ENCODE measurements around the gene ARL6IP4. TPM values are rescaled to one million over a fixed set of nuclear protein-coding genes. Genes with fewer than 3 reads are reported as not detected.
"Not testable (repeated sequence)": the region's sequence is repeated elsewhere in the genome, so short reads cannot be mapped to it uniquely, and the experiment has no call there.

The ARL6IP4 gene
- polyA plus RNA-seq, 4 donors: 152 to 209 (median 170) TPM

- DNase-seq (ENCODE audit: low read depth in 4 of 4, low spot score in 3 of 4): no peak
Observed at GRCh38 chr12:123005081-123005626, 24.7 kb downstream of the ARL6IP4 start.

- DNase-seq (ENCODE audit: low read depth in 4 of 4, low spot score in 3 of 4): no peak
Observed at GRCh38 chr12:123006977-123007376, 26.5 kb downstream of the ARL6IP4 start.

- DNase-seq (ENCODE audit: low read depth in 4 of 4, low spot score in 3 of 4): no peak
Observed at GRCh38 chr12:123010110-123010509, 29.6 kb downstream of the ARL6IP4 start.

- DNase-seq (ENCODE audit: low read depth in 4 of 4, low spot score in 3 of 4): no peak
Observed at GRCh38 chr12:123010681-123011080, 30.2 kb downstream of the ARL6IP4 start.

- DNase-seq (ENCODE audit: low read depth in 4 of 4, low spot score in 3 of 4): no peak
Observed at GRCh38 chr12:123011701-123012100, 31.2 kb downstream of the ARL6IP4 start.

- no peak for DNase-seq (ENCODE audit: low read depth in 4 of 4, low spot score in 3 of 4)
Observed at GRCh38 chr12:123013185-123014095, 33.0 kb downstream of the ARL6IP4 start.

GRCh38 chr12:123014473-123014872 is 34.0 kb downstream of the ARL6IP4 start:
- DNase-seq (ENCODE audit: low read depth in 4 of 4, low spot score in 3 of 4): not testable (repeated sequence)

GRCh38 chr12:123017753-123018152 is 37.3 kb downstream of the ARL6IP4 start:
- DNase-seq (ENCODE audit: low read depth in 4 of 4, low spot score in 3 of 4): no peak

- no peak for DNase-seq (ENCODE audit: low read depth in 4 of 4, low spot score in 3 of 4)
Observed at GRCh38 chr12:123019841-123020138, 39.3 kb downstream of the ARL6IP4 start.

- DNase-seq (ENCODE audit: low read depth in 4 of 4, low spot score in 3 of 4): no peak
Observed at GRCh38 chr12:123021688-123022604, 41.5 kb downstream of the ARL6IP4 start.

- no peak for DNase-seq (ENCODE audit: low read depth in 4 of 4, low spot score in 3 of 4)
Observed at GRCh38 chr12:123022846-123023245, 42.4 kb downstream of the ARL6IP4 start.

GRCh38 chr12:123024819-123025391 is 44.4 kb downstream of the ARL6IP4 start:
- DNase-seq (ENCODE audit: low read depth in 4 of 4, low spot score in 3 of 4): no peak

GRCh38 chr12:123026094-123026853 is 45.8 kb downstream of the ARL6IP4 start:
- DNase-seq (ENCODE audit: low read depth in 4 of 4, low spot score in 3 of 4): no peak

- no peak for DNase-seq (ENCODE audit: low read depth in 4 of 4, low spot score in 3 of 4)
Observed at GRCh38 chr12:123027726-123028445, 47.4 kb downstream of the ARL6IP4 start.

- no peak for DNase-seq (ENCODE audit: low read depth in 4 of 4, low spot score in 3 of 4)
Observed at GRCh38 chr12:123028475-123028874, 48.0 kb downstream of the ARL6IP4 start.

GRCh38 chr12:123029550-123029949 is 49.1 kb downstream of the ARL6IP4 start:
- no peak for DNase-seq (ENCODE audit: low read depth in 4 of 4, low spot score in 3 of 4)

- no peak for DNase-seq (ENCODE audit: low read depth in 4 of 4, low spot score in 3 of 4)
Observed at GRCh38 chr12:123030686-123031085, 50.2 kb downstream of the ARL6IP4 start.

GRCh38 chr12:123031171-123031845 is 50.8 kb downstream of the ARL6IP4 start:
- no peak for DNase-seq (ENCODE audit: low read depth in 4 of 4, low spot score in 3 of 4)

Data from right renal pelvis (tissue), 4 donors.